ENCODE results near the gene UGGT2.
"Not testable (repeated sequence)": the region's sequence is repeated elsewhere in the genome, so short reads cannot be mapped to it uniquely, and the experiment has no call there.

UGGT2 gene

DNA sequence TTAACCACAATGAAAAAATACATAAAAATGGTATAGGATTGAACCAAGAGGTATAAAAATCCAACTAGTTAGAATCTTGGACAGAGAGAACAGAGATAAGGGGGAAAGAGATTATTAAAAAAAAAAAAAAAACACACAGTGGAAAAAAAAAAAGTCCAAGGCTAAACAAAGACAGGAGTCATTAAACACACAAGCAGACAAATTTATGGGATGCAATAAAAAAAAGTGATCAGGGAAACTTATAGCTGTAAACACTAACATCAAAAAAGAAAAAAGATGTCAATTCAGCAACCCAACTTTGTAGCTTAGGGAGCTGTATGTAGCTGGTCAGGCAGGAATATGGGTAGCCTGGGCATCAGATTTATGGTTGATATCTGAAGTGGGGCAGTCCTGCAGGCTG lies 247.3 kb downstream of the UGGT2 start:
- Histone ChIP-seq H3K4me1 (ENCODE audit: control insufficient read depth, insufficient read depth, low read length) (no peaks in the 10 kb centered on the region), H3K36me3 (ENCODE audit: control insufficient read depth, insufficient read depth, low read length) (no peaks in the 10 kb centered on the region), H3K27me3 (ENCODE audit: control insufficient read depth, insufficient read depth, low read length) (no peaks in the 10 kb centered on the region), H3K4me3 (ENCODE audit: low read length) (no peak overlapping the region), H3K9ac (ENCODE audit: low read length) (no peak overlapping the region), H3K9me3 (ENCODE audit: control insufficient read depth, low read length) (no peaks in the 10 kb centered on the region)

DNA sequence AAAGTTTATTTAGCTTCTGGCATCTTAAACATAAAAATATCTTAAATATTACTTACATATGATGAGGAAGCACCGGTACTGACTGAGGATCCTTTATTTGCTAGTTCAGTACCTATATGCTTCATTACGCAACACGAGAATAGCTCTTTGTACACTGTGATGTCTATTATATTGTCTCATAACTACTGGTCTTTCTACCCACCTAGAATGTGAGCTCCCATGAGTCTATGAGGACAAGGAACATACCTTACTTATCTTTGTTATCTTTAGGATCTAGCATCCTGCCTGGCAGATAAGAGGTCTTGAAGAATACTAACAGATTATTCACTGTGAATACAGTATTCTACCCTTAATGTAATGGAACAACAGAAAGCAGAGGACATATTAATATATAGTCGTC lies 251.4 kb downstream of the UGGT2 start:
- H3K36me3 ChIP-seq (ENCODE audit: control insufficient read depth, insufficient read depth, low read length) = no peaks in the 10 kb centered on the region
- H3K9me3 ChIP-seq (ENCODE audit: control insufficient read depth, low read length) = no peaks in the 10 kb centered on the region
- H3K27me3 ChIP-seq (ENCODE audit: control insufficient read depth, insufficient read depth, low read length) = no peaks in the 10 kb centered on the region
- no peak overlapping the region for H3K9ac ChIP-seq (ENCODE audit: low read length)
- H3K4me1 ChIP-seq (ENCODE audit: control insufficient read depth, insufficient read depth, low read length) = no peaks in the 10 kb centered on the region
- H3K4me3 ChIP-seq (ENCODE audit: low read length) = no peak overlapping the region

DNA sequence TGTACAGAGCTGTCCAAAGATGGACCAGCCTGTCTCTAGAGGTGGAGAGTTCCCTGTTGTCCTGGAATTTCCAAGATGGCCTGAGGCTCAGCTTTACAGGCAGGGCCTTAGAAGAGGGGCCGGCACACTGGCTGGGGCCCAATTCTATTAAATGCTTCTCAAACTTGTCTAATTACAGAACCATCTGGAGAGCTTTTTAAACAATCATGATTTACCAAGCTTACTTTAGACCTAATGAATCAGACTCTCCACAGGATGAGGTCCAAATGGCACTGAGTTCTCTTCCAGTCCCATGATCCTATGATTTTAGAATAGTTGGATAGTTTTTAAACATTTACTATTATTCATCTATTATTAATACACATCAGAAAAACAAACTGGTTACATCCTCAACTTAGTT lies 252.8 kb downstream of the UGGT2 start:
- H3K9me3 ChIP-seq (ENCODE audit: control insufficient read depth, low read length) = no peaks in the 10 kb centered on the region
- no peaks in the 10 kb centered on the region for H3K4me1 ChIP-seq (ENCODE audit: control insufficient read depth, insufficient read depth, low read length)
- H3K4me3 ChIP-seq (ENCODE audit: low read length) = no peak overlapping the region
- H3K9ac ChIP-seq (ENCODE audit: low read length) = no peak overlapping the region
- no peaks in the 10 kb centered on the region for H3K36me3 ChIP-seq (ENCODE audit: control insufficient read depth, insufficient read depth, low read length)
- no peaks in the 10 kb centered on the region for H3K27me3 ChIP-seq (ENCODE audit: control insufficient read depth, insufficient read depth, low read length)

DNA sequence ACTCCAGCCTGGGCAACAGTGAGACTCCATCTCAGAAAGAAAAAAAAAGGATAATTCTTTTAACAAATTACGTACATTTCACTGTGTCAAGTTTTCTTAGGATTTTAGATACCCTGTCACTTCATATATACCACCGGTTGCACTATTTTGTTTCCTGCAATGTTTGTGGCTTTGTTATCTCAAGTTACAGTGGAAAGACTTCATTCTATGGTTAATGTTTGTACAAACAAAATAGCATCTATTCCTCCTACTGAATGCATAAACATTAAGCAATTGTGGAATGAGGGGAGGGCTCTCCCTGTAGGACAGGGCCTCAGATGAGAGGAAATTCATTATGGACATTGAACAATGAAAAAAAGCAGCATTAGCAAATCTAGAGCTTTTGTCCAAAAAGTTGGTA lies 256.2 kb downstream of the UGGT2 start:
- Histone ChIP-seq H3K36me3 (ENCODE audit: control insufficient read depth, insufficient read depth, low read length) (no peaks in the 10 kb centered on the region), H3K27me3 (ENCODE audit: control insufficient read depth, insufficient read depth, low read length) (no peaks in the 10 kb centered on the region), H3K9ac (ENCODE audit: low read length) (no peak overlapping the region), H3K9me3 (ENCODE audit: control insufficient read depth, low read length) (no peaks in the 10 kb centered on the region), H3K4me1 (ENCODE audit: control insufficient read depth, insufficient read depth, low read length) (no peaks in the 10 kb centered on the region), H3K4me3 (ENCODE audit: low read length) (no peak overlapping the region)

DNA sequence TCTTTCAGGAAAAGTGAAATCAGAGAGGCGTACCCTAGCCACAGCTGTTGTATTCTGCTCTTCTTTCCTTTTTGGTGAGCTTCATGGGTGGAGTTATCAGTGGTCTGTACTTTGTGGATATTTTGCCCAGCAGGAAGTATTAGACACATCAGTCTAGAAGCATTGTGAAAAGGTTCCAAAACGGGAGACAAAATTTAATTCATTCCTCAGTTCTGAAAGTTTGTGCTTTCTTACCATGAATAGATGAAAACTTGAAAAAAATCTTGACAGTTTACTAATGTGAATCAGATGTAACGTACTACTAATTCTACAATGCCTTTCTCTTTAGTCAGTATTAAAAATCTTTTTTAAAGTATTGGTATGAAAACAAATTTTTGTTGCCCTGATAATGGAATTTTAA lies 259.4 kb downstream of the UGGT2 start:
- Histone ChIP-seq H3K9ac (ENCODE audit: low read length) (no peak overlapping the region), H3K4me1 (ENCODE audit: control insufficient read depth, insufficient read depth, low read length) (no peaks in the 10 kb centered on the region), H3K4me3 (ENCODE audit: low read length) (no peak overlapping the region), H3K36me3 (ENCODE audit: control insufficient read depth, insufficient read depth, low read length) (no peaks in the 10 kb centered on the region), H3K9me3 (ENCODE audit: control insufficient read depth, low read length) (no peaks in the 10 kb centered on the region), H3K27me3 (ENCODE audit: control insufficient read depth, insufficient read depth, low read length) (no peaks in the 10 kb centered on the region)

DNA sequence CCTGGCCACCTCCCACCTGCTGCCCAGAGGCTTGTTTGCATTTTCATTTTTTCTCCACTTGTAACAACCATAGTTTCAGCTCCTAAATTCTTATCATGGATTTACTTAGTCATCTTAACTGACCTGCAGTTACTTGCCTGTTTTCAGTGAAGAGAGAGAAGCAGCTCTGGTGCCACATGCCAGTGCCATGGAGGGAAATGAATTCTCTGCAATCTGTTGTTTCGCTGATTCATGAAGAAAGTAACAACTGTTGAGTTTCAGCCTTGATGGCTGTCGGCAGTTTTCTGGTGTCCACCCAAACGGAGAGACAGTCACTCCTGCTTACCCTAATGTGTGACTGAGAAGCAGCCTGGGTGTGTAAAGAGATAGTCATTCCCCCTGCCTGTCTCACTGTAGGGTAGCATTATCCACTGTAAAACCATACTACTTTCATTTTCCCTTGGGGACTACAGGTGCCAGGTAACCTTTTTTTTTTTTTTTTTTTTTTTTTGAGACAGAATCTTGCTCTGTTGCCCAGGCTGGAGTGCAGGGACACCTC lies 260.1 kb downstream of the UGGT2 start:
- Histone ChIP-seq H3K36me3 (ENCODE audit: control insufficient read depth, insufficient read depth, low read length) (no peaks in the 10 kb centered on the region), H3K4me3 (ENCODE audit: low read length) (no peak overlapping the region), H3K4me1 (ENCODE audit: control insufficient read depth, insufficient read depth, low read length) (no peaks in the 10 kb centered on the region), H3K9me3 (ENCODE audit: control insufficient read depth, low read length) (no peaks in the 10 kb centered on the region), H3K9ac (ENCODE audit: low read length) (no peak overlapping the region), H3K27me3 (ENCODE audit: control insufficient read depth, insufficient read depth, low read length) (no peaks in the 10 kb centered on the region)

DNA sequence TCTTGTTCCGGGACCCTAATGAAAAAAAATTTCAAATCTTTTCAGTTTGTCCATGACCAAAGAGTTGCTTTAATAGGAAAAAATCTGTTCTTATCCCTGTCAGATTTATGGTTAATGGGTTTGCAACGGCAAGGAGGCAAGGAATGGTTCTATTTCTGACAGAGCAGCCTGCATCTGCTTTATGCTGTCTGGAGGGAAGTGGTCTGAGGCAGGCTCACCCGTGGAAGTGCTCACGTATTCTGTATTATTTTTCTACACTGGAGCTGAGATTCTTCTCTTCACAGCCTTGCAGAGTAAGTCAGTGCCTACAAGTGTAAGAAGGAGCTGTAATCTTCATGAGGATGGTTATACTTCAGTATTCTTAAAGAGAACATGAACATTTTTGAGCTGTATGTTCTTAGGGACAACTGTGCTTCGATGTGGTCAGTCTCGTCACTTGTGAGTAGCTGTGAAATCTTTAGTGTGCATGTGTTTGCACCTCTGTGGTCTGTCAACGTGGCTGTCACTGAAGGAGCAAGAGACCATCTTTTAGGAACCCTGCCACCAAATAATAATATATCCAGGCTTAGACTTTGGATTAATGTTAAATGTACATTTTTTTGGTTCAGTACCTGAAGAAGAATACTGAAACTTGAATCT lies 262.0 kb downstream of the UGGT2 start:
- Histone ChIP-seq H3K4me3 (ENCODE audit: low read length) (no peak overlapping the region), H3K9ac (ENCODE audit: low read length) (no peak overlapping the region), H3K4me1 (ENCODE audit: control insufficient read depth, insufficient read depth, low read length) (no peaks in the 10 kb centered on the region), H3K27me3 (ENCODE audit: control insufficient read depth, insufficient read depth, low read length) (no peaks in the 10 kb centered on the region), H3K9me3 (ENCODE audit: control insufficient read depth, low read length) (no peaks in the 10 kb centered on the region), H3K36me3 (ENCODE audit: control insufficient read depth, insufficient read depth, low read length) (no peaks in the 10 kb centered on the region)

DNA sequence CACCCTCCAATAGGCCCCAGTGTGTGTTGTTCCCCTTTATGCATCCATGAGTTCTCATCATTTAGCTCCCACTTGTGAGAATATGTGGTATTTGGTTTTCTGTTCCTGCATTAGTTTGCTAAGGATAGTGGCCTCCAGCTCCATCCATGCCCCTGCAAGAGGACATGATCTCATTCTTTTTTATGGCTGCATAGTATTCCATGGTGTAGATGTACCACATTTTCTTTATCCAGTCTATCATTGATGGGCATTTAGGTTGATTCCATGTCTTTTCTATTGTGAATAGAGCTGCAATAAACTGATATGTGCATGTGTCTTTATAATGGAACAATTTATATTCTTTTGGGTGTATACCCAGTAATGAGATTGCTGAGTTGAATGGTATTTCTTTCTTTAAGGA lies 263.9 kb downstream of the UGGT2 start:
- not testable (repeated sequence) for H3K9ac ChIP-seq (ENCODE audit: low read length); H3K27me3 ChIP-seq (ENCODE audit: control insufficient read depth, insufficient read depth, low read length); H3K36me3 ChIP-seq (ENCODE audit: control insufficient read depth, insufficient read depth, low read length); H3K4me3 ChIP-seq (ENCODE audit: low read length); H3K4me1 ChIP-seq (ENCODE audit: control insufficient read depth, insufficient read depth, low read length); H3K9me3 ChIP-seq (ENCODE audit: control insufficient read depth, low read length)

DNA sequence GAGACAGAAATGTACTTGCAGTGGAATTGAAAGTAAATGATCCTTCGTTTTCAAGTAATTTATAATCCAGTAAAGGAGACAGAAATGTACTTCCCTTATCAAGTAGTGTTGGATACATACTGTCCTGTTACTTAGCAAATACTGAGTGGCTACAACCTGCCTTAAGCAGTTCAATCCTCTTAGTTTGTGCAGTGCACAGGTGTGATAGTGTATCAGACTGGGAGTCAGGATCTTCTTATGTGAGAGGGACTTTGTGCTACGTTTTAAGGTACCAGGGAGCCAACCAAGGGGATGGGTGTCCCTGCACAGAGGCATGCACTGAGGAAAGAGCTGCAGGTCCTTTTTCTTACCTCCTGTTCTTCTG lies 265.1 kb downstream of the UGGT2 start:
- no peak overlapping the region for H3K4me3 ChIP-seq (ENCODE audit: low read length)
- H3K9me3 ChIP-seq (ENCODE audit: control insufficient read depth, low read length) = no peaks in the 10 kb centered on the region
- H3K4me1 ChIP-seq (ENCODE audit: control insufficient read depth, insufficient read depth, low read length) = no peaks in the 10 kb centered on the region
- H3K9ac ChIP-seq (ENCODE audit: low read length) = no peak overlapping the region
- H3K36me3 ChIP-seq (ENCODE audit: control insufficient read depth, insufficient read depth, low read length) = no peaks in the 10 kb centered on the region
- H3K27me3 ChIP-seq (ENCODE audit: control insufficient read depth, insufficient read depth, low read length) = no peaks in the 10 kb centered on the region

DNA sequence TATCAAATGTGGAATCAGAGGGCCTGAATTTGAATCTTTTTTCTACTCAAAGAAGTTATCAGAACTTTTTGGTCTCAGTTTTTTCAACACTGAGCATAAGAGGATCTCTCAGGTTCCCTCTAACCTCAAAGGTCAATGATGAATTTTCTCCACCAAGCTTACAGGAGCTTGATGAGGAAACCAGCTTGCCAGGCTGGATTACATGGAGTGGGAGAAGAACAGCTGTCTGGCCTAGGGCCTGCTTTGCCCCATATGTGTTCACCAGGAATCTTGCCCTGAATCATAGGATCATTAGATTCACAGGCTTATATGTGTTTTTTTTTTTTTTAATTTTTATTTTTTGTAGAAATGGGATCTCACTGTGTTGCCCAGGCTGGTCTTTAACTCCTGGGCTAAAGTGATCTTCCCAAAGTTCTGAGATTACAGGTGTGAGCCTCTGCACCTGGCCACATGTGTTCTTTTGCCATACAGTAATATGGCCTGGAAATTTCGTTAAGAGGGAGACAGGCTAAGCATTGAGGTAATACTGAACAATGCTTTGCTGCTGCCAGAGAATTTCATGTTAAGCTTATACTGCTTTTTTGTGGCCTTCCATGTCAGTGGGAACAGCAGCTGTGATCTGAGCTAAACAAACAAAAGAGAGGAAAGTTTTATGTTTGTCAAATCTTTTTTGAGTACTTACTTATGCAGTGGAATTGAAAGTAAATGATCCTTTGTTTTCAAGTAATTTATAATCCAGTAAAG lies 265.7 kb downstream of the UGGT2 start:
- no peaks in the 10 kb centered on the region for H3K4me1 ChIP-seq (ENCODE audit: control insufficient read depth, insufficient read depth, low read length)
- no peak overlapping the region for H3K4me3 ChIP-seq (ENCODE audit: low read length)
- H3K36me3 ChIP-seq (ENCODE audit: control insufficient read depth, insufficient read depth, low read length) = no peaks in the 10 kb centered on the region
- no peaks in the 10 kb centered on the region for H3K9me3 ChIP-seq (ENCODE audit: control insufficient read depth, low read length)
- no peak overlapping the region for H3K9ac ChIP-seq (ENCODE audit: low read length)
- no peaks in the 10 kb centered on the region for H3K27me3 ChIP-seq (ENCODE audit: control insufficient read depth, insufficient read depth, low read length)

DNA sequence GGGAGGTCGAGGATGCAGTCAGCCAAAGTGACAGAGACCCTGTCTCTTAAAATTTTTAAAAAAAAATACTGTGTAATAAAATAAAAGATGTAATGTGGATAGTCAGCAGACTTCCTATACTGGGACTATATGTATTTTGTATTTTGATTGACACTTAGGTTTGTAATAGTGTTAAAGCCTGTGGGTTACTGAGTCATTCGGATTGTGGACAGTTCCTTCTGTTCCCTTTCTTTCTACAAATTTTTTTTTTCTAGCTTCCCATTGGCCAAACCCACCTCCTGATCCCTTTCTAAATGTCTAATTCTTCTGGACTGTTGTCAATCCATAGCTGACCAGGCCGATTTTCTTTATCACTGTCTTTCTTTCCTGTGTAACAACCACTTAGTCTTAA lies 268.3 kb downstream of the UGGT2 start:
- Histone ChIP-seq H3K4me3 (ENCODE audit: low read length) (no peak overlapping the region), H3K9ac (ENCODE audit: low read length) (no peak overlapping the region), H3K36me3 (ENCODE audit: control insufficient read depth, insufficient read depth, low read length) (no peaks in the 10 kb centered on the region), H3K9me3 (ENCODE audit: control insufficient read depth, low read length) (no peaks in the 10 kb centered on the region), H3K27me3 (ENCODE audit: control insufficient read depth, insufficient read depth, low read length) (no peaks in the 10 kb centered on the region), H3K4me1 (ENCODE audit: control insufficient read depth, insufficient read depth, low read length) (peaks cover 7% of the 10 kb centered on the region)

DNA sequence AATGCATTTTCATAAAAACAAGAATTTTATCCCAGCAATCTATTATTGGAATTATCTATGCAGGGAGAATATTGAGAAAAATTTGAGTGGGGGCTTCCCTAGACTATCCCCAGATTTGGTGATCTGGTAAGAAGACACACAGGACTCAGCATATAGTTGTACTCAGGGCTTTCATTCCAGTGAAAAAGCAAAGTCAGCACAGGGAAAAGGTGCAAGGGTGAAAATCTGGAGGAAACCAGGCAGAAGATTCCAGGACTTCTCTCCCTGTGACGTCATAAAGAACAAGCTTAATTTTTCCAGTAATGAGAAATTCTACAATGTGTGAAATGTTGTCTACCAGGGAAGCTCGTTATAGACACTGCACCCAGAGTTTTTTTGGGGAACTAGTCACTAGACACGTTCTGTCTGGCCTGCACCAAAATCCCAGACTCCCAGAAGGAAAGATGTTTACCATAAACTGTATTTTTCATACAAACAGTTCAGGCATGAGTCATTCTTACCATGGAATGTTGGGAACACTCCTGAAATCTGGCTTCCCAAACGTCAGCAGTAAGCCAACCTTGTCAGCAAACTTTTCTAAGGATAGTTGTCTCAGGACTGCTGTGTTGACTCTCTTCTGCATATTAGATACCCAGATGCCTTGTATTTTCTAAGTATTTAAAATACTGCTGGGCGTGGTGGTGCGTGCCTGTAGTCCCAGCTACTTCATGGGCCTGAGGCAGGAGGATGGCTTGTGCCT lies 268.9 kb downstream of the UGGT2 start:
- Histone ChIP-seq H3K9ac (ENCODE audit: low read length) (no peak overlapping the region), H3K27me3 (ENCODE audit: control insufficient read depth, insufficient read depth, low read length) (no peaks in the 10 kb centered on the region), H3K36me3 (ENCODE audit: control insufficient read depth, insufficient read depth, low read length) (no peaks in the 10 kb centered on the region), H3K4me1 (ENCODE audit: control insufficient read depth, insufficient read depth, low read length) (peaks cover 7% of the 10 kb centered on the region), H3K4me3 (ENCODE audit: low read length) (no peak overlapping the region), H3K9me3 (ENCODE audit: control insufficient read depth, low read length) (no peaks in the 10 kb centered on the region)
